HepG2 (cell line): ENCODE measurements around the gene DCDC2. TPM values are rescaled to one million over a fixed set of nuclear protein-coding genes. Genes with fewer than 3 reads are reported as not detected.
A peak's percentile ranks its signal among the peaks of the same experiment; 100 is the strongest.
"Not testable (repeated sequence)": the region's sequence is repeated elsewhere in the genome, so short reads cannot be mapped to it uniquely, and the experiment has no call there.

ENCODE experiments used
- ATAC-seq: fragments of 200-7000 bp; cut with Tn5 transposase; 3 replicates; pipeline ENCODE4 v1.9.1; 2020; ENCODE audit warnings: mild to moderate bottlenecking, moderate library complexity
- BruUV-seq: library from RNA; stranded (reverse); fragments of 400-500 nt; replicated peaks from 2 replicates; lab custom pipeline; 2021; lab: Mats Ljungman, UMichigan
- CTCF ChIA-PET: fragments of 300-600 bp; formaldehyde crosslinking; extraction: SDS; loops from one replicate; lab custom pipeline; 2021; ENCODE audit warnings: low total read pairs, inconsistent platforms, low intra/inter-chr PET ratio; lab: Yijun Ruan, JAX
- POLR2A ChIA-PET: fragments of 350-600 bp; sonication (Branson Sonifier 250); formaldehyde crosslinking; loops from one replicate; lab custom pipeline; 2020; ENCODE audit warnings: antibody characterized with exemption, inconsistent platforms; lab: Yijun Ruan, JAX
- DNase-seq: peaks from one replicate; pipeline ENCODE4 v3.0.0-alpha.2; 2015; ENCODE audit warnings: low spot score
- FAIRE-seq: peaks from 3 replicates; lab custom pipeline; 2011; peaks lifted over from hg19 to GRCh38; lab: Jason Lieb, UNC
- H2AFZ ChIP-seq: one replicate; pipeline ENCODE4 v1.6.1; 2011; ENCODE audit warnings: low read length, inconsistent platforms
- H3K27ac ChIP-seq: fragments of 300-600 bp; 3 replicates; pipeline ENCODE4 v1.8.0; 2011; ENCODE audit warnings: mixed run types, mild to moderate bottlenecking, mixed read lengths, low read length, inconsistent platforms; ENCODE audit not compliant: insufficient read depth; ENCODE audit errors: extremely low read length
- H3K27me3 ChIP-seq, 2 experiments: fragments of 200-600 bp in 1 of 2; 2 replicates in 1 of 2; 3 replicates in 1 of 2; pipeline versions ENCODE4 v1.6.0 to v1.8.0; 2011; ENCODE audit warnings: low read length in 2 of 2, mild to moderate bottlenecking in 2 of 2, moderate library complexity in 2 of 2, inconsistent platforms in 1 of 2; ENCODE audit not compliant: insufficient read depth in 2 of 2, control insufficient read depth in 1 of 2
- H3K36me3 ChIP-seq, 2 experiments: fragments of 200-600 bp in 1 of 2; replicated peaks in 1 of 2; 2 replicates in 1 of 2; 3 replicates in 1 of 2; pipeline versions ENCODE4 v1.5.1 to v1.8.0; 2011; ENCODE audit warnings: low read length in 2 of 2, inconsistent platforms in 1 of 2; ENCODE audit not compliant: insufficient read depth in 2 of 2, control insufficient read depth in 1 of 2
- H3K4me1 ChIP-seq: 2 replicates; pipeline ENCODE4 v1.5.1; 2012; ENCODE audit warnings: low read length, inconsistent platforms; ENCODE audit not compliant: insufficient read depth
- H3K4me2 ChIP-seq: 2 replicates; pipeline ENCODE4 v1.6.0; 2011; ENCODE audit warnings: low read depth, low read length, inconsistent platforms
- H3K4me3 ChIP-seq, 3 experiments: fragments of 200-600 bp in 1 of 3; sonication (generic), shearing (Covaris generic) in 1 of 3; replicated peaks in 1 of 3; 2 replicates each; pipeline ENCODE4 v1.5.1; 2011 to 2016; ENCODE audit warnings: low read length in 3 of 3, inconsistent platforms in 2 of 3, low read depth in 2 of 3, mild to moderate bottlenecking in 2 of 3, control low read depth in 1 of 3, mixed read lengths in 1 of 3; ENCODE audit not compliant: insufficient read depth in 1 of 3
- H3K79me2 ChIP-seq: one replicate; pipeline ENCODE4 v1.6.1; 2011; ENCODE audit warnings: low read length, inconsistent platforms; ENCODE audit not compliant: insufficient read depth
- H3K9ac ChIP-seq: 2 replicates; pipeline ENCODE4 v1.6.0; 2011; ENCODE audit warnings: mild to moderate bottlenecking, low read depth, low read length, inconsistent platforms; ENCODE audit not compliant: insufficient read depth
- H3K9me3 ChIP-seq: 2 replicates; pipeline ENCODE4 v1.5.1; 2012; ENCODE audit warnings: mild to moderate bottlenecking, low read length
- H4K20me1 ChIP-seq: 2 replicates; pipeline ENCODE4 v1.6.0; 2011; ENCODE audit warnings: inconsistent platforms, mild to moderate bottlenecking, low read length, moderate library complexity; ENCODE audit not compliant: insufficient read depth
- BORCS8-MEF2B ChIP-seq: sonication (generic); formaldehyde crosslinking; IDR thresholded peaks from 2 replicates; pipeline ENCODE4 v1.8.0; 2022; ENCODE audit warnings: mild to moderate bottlenecking, missing genetic modification reagents
- ELF3 ChIP-seq: IDR thresholded peaks from 2 replicates; pipeline ENCODE4 v1.6.1; 2016; ENCODE audit warnings: missing genetic modification reagents, missing compliant biosample characterization
- EP300 ChIP-seq, 3 experiments: sonication (generic) in 1 of 3; formaldehyde crosslinking in 1 of 3; IDR thresholded peaks; 2 replicates each; pipeline versions ENCODE4 v1.5.1 to v1.6.1; 2011 to 2020; ENCODE audit warnings: low read depth in 2 of 3, low read length in 2 of 3, borderline replicate concordance in 1 of 3, improper control_type of control experiment in 1 of 3, mild to moderate bottlenecking in 1 of 3, missing genetic modification reagents in 1 of 3, moderate library complexity in 1 of 3
- FOXA3 ChIP-seq: IDR thresholded peaks from 2 replicates; pipeline ENCODE4 v1.6.1; 2016; ENCODE audit warnings: missing genetic modification reagents, missing compliant biosample characterization
- FOXP1 ChIP-seq, 2 experiments: fragments of 450-650 bp in 1 of 2; IDR thresholded peaks; 2 replicates each; pipeline ENCODE4 v1.6.1; 2017 to 2018; ENCODE audit warnings: antibody characterized with exemption in 1 of 2
- GATAD2A ChIP-seq: IDR thresholded peaks from 2 replicates; pipeline ENCODE4 v1.6.1; 2016
- HMG20A ChIP-seq: IDR thresholded peaks from 2 replicates; pipeline ENCODE4 v1.6.1; 2016; ENCODE audit warnings: borderline replicate concordance
- MXD4 ChIP-seq: IDR thresholded peaks from 2 replicates; pipeline ENCODE4 v1.6.1; 2016; ENCODE audit warnings: mild to moderate bottlenecking, missing biosample characterization, missing genetic modification reagents
- NCOA2 ChIP-seq: sonication (generic); formaldehyde crosslinking; IDR thresholded peaks from 2 replicates; pipeline ENCODE4 v1.8.0; 2022; ENCODE audit warnings: inconsistent platforms
- NFIC ChIP-seq: IDR thresholded peaks from 2 replicates; pipeline ENCODE4 v1.6.1; 2012; ENCODE audit warnings: mild to moderate bottlenecking, low read length, inconsistent platforms
- RARA ChIP-seq: IDR thresholded peaks from 2 replicates; pipeline ENCODE4 v1.6.1; 2016; ENCODE audit warnings: missing genetic modification reagents, missing compliant biosample characterization
- SOX5 ChIP-seq: IDR thresholded peaks from 2 replicates; pipeline ENCODE4 v1.6.1; 2016; ENCODE audit warnings: borderline replicate concordance
- SOX6 ChIP-seq, 2 experiments: fragments of 450-650 bp in 1 of 2; sonication (generic) in 1 of 2; formaldehyde crosslinking in 1 of 2; IDR thresholded peaks; 2 replicates each; pipeline versions ENCODE4 v1.4.0 to v1.6.1; 2017 to 2020; ENCODE audit warnings: antibody characterized with exemption in 1 of 2, mild to moderate bottlenecking in 1 of 2, missing genetic modification reagents in 1 of 2
- ZNF629 ChIP-seq: sonication (generic); formaldehyde crosslinking; conservative IDR thresholded peaks from 2 replicates; pipeline ENCODE4 v1.5.0; 2020; ENCODE audit warnings: missing genetic modification reagents
- WGBS: methylation state at CpG from one replicate; pipeline ENCODE4 v1.1.6; 2017; ENCODE audit warnings: low lambda C conversion rate; 5-methylcytosine and 5-hydroxymethylcytosine counted together
- in situ Hi-C: cut with HindIII; loops from 2 replicates; pipeline ENCODE4 v1.10.0; 2017; ENCODE audit warnings: low pct_unique_long_range_greater_than_20kb; ENCODE audit not compliant: extremely low pct_ligation_motif_present
- intact Hi-C: fragments of 100-400 bp; cut with micrococcal nuclease; formaldehyde crosslinking; loops from one replicate; pipeline ENCODE4 v1.10.0; 2022; ENCODE audit not compliant: unreplicated experiment
- polyA plus RNA-seq, 8 experiments: library from polyadenylated mRNA; depleted of rRNA in 3 of 8; stranded (reverse) in 7 of 8; unstranded in 1 of 8; fragments of >200 nt; fragmentation: Illumina TruSeq in 4 of 8; extraction: Trizol in 4 of 8; gene quantifications; 2 replicates each; pipeline versions ENCODE4 v1.2.1 to v1.2.3, GENCODE V29; 2011 to 2016; ENCODE audit warnings: low read depth in 4 of 8, missing spikeins in 1 of 8, mixed read lengths in 1 of 8; ENCODE audit not compliant: insufficient read depth in 1 of 8
- total RNA-seq, 5 experiments: library from RNA; depleted of rRNA; stranded (reverse); fragments of >200 nt; fragmentation: Illumina TruSeq; extraction: Trizol; gene quantifications; 2 replicates each; pipeline ENCODE4 v1.2.3, GENCODE V29; 2016; ENCODE audit warnings: low read depth in 1 of 5
- TF ChIP-seq, protein P1 (sequence below): sonication (generic); formaldehyde crosslinking; IDR thresholded peaks from 2 replicates; pipeline ENCODE4 v1.4.0; 2020; ENCODE audit warnings: mild to moderate bottlenecking, missing genetic modification reagents, borderline replicate concordance
- TF ChIP-seq, protein P2 (sequence below): sonication (generic); IDR thresholded peaks from 2 replicates; pipeline ENCODE4 v1.6.1; 2016; ENCODE audit warnings: low read depth, borderline replicate concordance

The DCDC2 gene
- total and polyA plus RNA-seq, 2 of the 13 experiments (the other 11 are each of a cell fraction or from before 2014, with no cell fraction given), result 9.0 to 36.2 TPM

GRCh38 chr6:24400045-24401039 is 42.5 kb upstream of the DCDC2 start:
- FAIRE-seq; BruUV-seq; in situ Hi-C loops; H3K27me3 ChIP-seq; H4K20me1 ChIP-seq; H3K27ac ChIP-seq; ATAC-seq; POLR2A ChIA-PET; H3K36me3 ChIP-seq; TF ChIP-seq FOXP1 (IDR thresholded peaks at IDR 0.05); EP300 (CRISPR knock-in tag; IDR thresholded peaks at IDR 0.05; ENCODE audit: borderline replicate concordance); SOX6 (IDR thresholded peaks at IDR 0.05): not testable (repeated sequence)
- H3K79me2 ChIP-seq, result peaks cover 31% of the 10 kb centered on the region
- CTCF ChIA-PET, result interaction anchor here (1.6 kb wide), 1 partner anchor 117 kb away, joined by 6 read pairs; no protein-coding TSS in a partner anchor
- peak overlapping the region; percentile 88 for H3K4me2 ChIP-seq
- intact Hi-C loops, result loop anchor here (5.0 kb wide), 1 partner anchor 338 kb away; no protein-coding TSS in a partner anchor
- H2AFZ ChIP-seq, result peak overlapping the region; percentile 71
- H3K4me3 ChIP-seq, result peak overlapping the region; percentile 6 to 50 (median 30); a peak in 4 of 6 replicates
- H3K9ac ChIP-seq, result peak overlapping the region; percentile 1; the same call in 1 of the 2 replicates
- H3K9me3 ChIP-seq, result peaks cover 12% of the 10 kb centered on the region
- DNase-seq, result peak; percentile 32
- WGBS, result 3% methylated on average over 17 of the region's 17 CpGs
- H3K4me1 ChIP-seq, result peaks cover 51% of the 10 kb centered on the region
- TF ChIP-seq SOX5 (peak; percentile 90), GATAD2A (CRISPR knock-in tag) (peak; percentile 47; the same call in 1 of the 2 replicates), FOXA3 (CRISPR knock-in tag) (0 out of 2 replicates have a peak, but pooled peaks have one; percentile 18), HMG20A (CRISPR knock-in tag) (peak; percentile 8; the same call in 1 of the 2 replicates), BORCS8-MEF2B (CRISPR knock-in tag) (peak; percentile 29; the same call in 1 of the 2 replicates), NFIC (0 out of 2 replicates have a peak, but pooled peaks have one; percentile 16), NCOA2 (CRISPR knock-in tag) (peak; percentile 37; the same call in 1 of the 2 replicates), FOXP1 (CRISPR knock-in tag; IDR thresholded peaks at IDR 0.05) (peak; percentile 85), ZNF629 (CRISPR knock-in tag) (0 out of 2 replicates have a peak, but pooled peaks have one; percentile 8), EP300 (IDR thresholded peaks at IDR 0.05; ENCODE audit: low read depth in 2 of 2, low read length in 2 of 2) (peak in 1 of 2 experiments; percentile 19; a peak in 1 of 4 replicates), SOX6 (CRISPR knock-in tag; IDR thresholded peaks at IDR 0.05) (peak; percentile 93), ELF3 (CRISPR knock-in tag) (peak; percentile 23; the same call in 1 of the 2 replicates), MXD4 (CRISPR knock-in tag) (0 out of 2 replicates have a peak, but pooled peaks have one; percentile 26), RARA (CRISPR knock-in tag) (0 out of 2 replicates have a peak, but pooled peaks have one; percentile 36)
- TF ChIP-seq, protein P1, sequence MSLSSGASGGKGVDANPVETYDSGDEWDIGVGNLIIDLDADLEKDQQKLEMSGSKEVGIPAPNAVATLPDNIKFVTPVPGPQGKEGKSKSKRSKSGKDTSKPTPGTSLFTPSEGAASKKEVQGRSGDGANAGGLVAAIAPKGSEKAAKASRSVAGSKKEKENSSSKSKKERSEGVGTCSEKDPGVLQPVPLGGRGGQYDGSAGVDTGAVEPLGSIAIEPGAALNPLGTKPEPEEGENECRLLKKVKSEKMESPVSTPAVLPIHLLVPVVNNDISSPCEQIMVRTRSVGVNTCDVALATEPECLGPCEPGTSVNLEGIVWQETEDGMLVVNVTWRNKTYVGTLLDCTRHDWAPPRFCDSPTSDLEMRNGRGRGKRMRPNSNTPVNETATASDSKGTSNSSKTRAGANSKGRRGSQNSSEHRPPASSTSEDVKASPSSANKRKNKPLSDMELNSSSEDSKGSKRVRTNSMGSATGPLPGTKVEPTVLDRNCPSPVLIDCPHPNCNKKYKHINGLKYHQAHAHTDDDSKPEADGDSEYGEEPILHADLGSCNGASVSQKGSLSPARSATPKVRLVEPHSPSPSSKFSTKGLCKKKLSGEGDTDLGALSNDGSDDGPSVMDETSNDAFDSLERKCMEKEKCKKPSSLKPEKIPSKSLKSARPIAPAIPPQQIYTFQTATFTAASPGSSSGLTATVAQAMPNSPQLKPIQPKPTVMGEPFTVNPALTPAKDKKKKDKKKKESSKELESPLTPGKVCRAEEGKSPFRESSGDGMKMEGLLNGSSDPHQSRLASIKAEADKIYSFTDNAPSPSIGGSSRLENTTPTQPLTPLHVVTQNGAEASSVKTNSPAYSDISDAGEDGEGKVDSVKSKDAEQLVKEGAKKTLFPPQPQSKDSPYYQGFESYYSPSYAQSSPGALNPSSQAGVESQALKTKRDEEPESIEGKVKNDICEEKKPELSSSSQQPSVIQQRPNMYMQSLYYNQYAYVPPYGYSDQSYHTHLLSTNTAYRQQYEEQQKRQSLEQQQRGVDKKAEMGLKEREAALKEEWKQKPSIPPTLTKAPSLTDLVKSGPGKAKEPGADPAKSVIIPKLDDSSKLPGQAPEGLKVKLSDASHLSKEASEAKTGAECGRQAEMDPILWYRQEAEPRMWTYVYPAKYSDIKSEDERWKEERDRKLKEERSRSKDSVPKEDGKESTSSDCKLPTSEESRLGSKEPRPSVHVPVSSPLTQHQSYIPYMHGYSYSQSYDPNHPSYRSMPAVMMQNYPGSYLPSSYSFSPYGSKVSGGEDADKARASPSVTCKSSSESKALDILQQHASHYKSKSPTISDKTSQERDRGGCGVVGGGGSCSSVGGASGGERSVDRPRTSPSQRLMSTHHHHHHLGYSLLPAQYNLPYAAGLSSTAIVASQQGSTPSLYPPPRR (CRISPR knock-in tag), result peak; percentile 16; the same call in 1 of the 2 replicates
- TF ChIP-seq, protein P2, sequence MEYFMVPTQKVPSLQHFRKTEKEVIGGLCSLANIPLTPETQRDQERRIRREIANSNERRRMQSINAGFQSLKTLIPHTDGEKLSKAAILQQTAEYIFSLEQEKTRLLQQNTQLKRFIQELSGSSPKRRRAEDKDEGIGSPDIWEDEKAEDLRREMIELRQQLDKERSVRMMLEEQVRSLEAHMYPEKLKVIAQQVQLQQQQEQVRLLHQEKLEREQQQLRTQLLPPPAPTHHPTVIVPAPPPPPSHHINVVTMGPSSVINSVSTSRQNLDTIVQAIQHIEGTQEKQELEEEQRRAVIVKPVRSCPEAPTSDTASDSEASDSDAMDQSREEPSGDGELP, result peak; percentile 21; the same call in 1 of the 2 replicates
